Measurements from ENCODE around the gene GPD1. TPM values are rescaled to one million over a fixed set of nuclear protein-coding genes. Genes with fewer than 3 reads are reported as not detected.
A peak's percentile ranks its signal among the peaks of the same experiment; 100 is the strongest.
"Not testable (repeated sequence)": the region's sequence is repeated elsewhere in the genome, so short reads cannot be mapped to it uniquely, and the experiment has no call there.

GPD1 gene
- total and polyA plus RNA-seq, 2 experiments from 2014 or later, result 2.5 to 3.4 TPM

DNA sequence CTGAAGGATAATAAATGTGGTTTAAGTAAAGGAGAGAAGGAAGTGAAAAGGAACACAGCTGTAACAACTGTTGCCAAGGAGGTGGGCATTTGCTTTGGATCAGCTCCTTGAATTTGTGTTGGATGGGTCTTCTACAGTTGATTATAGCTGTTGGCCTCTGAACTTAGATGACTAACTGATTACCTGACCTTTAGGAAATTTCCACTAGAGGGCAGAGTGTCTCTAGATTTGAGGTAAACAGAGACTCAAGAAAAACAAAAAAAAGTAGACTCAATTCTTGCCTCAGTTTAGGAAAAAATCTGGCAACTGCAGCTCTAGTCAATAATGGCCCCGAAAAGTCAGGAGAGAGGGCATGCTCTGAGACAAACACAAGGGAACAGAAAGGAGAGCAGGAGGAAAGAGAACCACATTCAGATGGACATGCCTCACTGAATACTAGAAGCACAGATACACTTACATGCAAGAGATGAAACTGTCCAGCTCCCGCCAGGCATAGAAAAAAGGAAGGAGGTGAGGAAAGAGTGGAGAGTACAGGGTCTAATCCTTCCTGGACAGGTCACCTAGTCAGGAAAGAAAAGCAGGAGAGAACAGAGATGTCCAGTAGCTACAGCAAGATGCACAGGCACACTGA, 28.8 kb downstream of the GPD1 start:
- peak; percentile 61 for TF ChIP-seq CTCF (IDR thresholded peaks at IDR 0.05; ENCODE audit: low read depth, low read length)
- H3K36me3 ChIP-seq, result peaks cover 47% of the 10 kb centered on the region
- peak; percentile 28 to 71 for DNase-seq (ENCODE audit: low read depth in 1 of 2, low spot score in 1 of 2)
- peaks cover 2% of the 10 kb centered on the region for H3K4me1 ChIP-seq (ENCODE audit: low read depth)
- H3K27me3 ChIP-seq, result no peaks in the 10 kb centered on the region
- H3K4me3 ChIP-seq, result no peak overlapping the region
- no peak overlapping the region for H3K27ac ChIP-seq
- no peaks in the 10 kb centered on the region for H3K9me3 ChIP-seq (ENCODE audit: low read depth)

GRCh38 chr12:50142993-50143392, 39.2 kb downstream of the GPD1 start:
- H3K4me3 ChIP-seq, result no peak overlapping the region
- no peaks in the 10 kb centered on the region for H3K27me3 ChIP-seq
- no peak for TF ChIP-seq CTCF (IDR thresholded peaks at IDR 0.05; ENCODE audit: low read depth, low read length)
- peaks cover 14% of the 10 kb centered on the region for H3K36me3 ChIP-seq
- H3K9me3 ChIP-seq (ENCODE audit: low read depth), result no peaks in the 10 kb centered on the region
- no peak for DNase-seq (ENCODE audit: low read depth in 1 of 2, low spot score in 1 of 2)
- H3K27ac ChIP-seq, result peak overlapping the region; percentile 73
- H3K4me1 ChIP-seq (ENCODE audit: low read depth), result peaks cover 14% of the 10 kb centered on the region

- peaks cover 14% of the 10 kb centered on the region for H3K4me1 ChIP-seq (ENCODE audit: low read depth)
These were observed 41.6 kb downstream of the GPD1 start for GRCh38 chr12:50145439-50145838.

DNA sequence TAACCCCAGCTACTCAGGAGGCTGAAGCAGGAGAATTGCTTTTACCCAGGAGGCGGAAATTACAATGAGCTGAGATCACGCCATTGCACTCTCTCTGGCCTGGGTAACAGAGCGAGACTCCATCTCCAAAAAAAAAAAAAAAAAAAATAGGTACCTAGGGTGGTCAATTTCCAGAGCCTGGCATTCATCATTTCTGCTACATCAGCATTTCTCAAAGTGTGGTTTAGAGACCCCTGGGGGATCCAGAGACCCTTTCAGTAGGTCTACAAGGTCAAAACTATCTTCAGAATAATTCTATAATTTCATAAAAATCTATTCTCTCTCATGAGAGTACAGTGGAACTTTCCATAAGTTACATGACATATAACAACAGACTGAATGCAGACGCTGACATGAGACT, 43.5 kb downstream of the GPD1 start:
- TF ChIP-seq CTCF (IDR thresholded peaks at IDR 0.05; ENCODE audit: low read depth, low read length), result no peak
- no peak overlapping the region for H3K4me3 ChIP-seq
- H3K9me3 ChIP-seq (ENCODE audit: low read depth), result no peaks in the 10 kb centered on the region
- no peaks in the 10 kb centered on the region for H3K27me3 ChIP-seq
- no peaks in the 10 kb centered on the region for H3K36me3 ChIP-seq
- no peak overlapping the region for H3K27ac ChIP-seq
- no peak for DNase-seq (ENCODE audit: low read depth in 1 of 2, low spot score in 1 of 2)
- peaks cover 14% of the 10 kb centered on the region for H3K4me1 ChIP-seq (ENCODE audit: low read depth)

More at GRCh38 chr12:50145439-50145838, 41.6 kb downstream of the GPD1 start:
- Histone ChIP-seq H3K9me3 (ENCODE audit: low read depth) (no peaks in the 10 kb centered on the region), H3K27ac (peak overlapping the region; percentile 43), H3K4me3 (no peak overlapping the region), H3K27me3 (no peaks in the 10 kb centered on the region), H3K36me3 (no peaks in the 10 kb centered on the region)
- TF ChIP-seq CTCF (IDR thresholded peaks at IDR 0.05; ENCODE audit: low read depth, low read length), result no peak
- DNase-seq (ENCODE audit: low read depth in 1 of 2, low spot score in 1 of 2), result no peak

DNA sequence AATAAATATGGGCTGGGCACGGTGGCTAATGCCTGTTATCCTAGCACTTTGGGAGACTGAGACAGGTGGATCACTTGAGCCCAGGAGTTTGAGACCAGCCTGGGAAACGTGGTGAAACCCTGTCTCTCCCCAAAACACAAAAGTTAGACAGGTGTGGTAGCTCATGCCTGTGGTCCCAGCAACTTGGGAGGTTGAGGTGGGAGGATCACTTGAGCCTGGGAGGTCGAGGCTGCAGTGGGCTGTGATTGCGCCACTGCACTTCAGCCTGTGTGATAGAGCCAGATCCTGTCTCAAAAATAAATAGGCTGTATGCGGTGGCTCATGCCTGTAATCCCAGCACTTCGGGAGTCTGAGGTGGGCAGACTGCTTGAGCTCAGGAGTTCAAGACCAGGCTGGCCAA, 44.2 kb downstream of the GPD1 start:
- not testable (repeated sequence) for H3K27ac ChIP-seq; H3K4me3 ChIP-seq; DNase-seq (ENCODE audit: low read depth in 1 of 2, low spot score in 1 of 2); H3K9me3 ChIP-seq (ENCODE audit: low read depth); H3K36me3 ChIP-seq; H3K27me3 ChIP-seq; H3K4me1 ChIP-seq (ENCODE audit: low read depth)

GRCh38 chr12:50149311-50149710, 45.5 kb downstream of the GPD1 start:
- no peak for DNase-seq (ENCODE audit: low read depth in 1 of 2, low spot score in 1 of 2)
- Histone ChIP-seq H3K9me3 (ENCODE audit: low read depth) (no peaks in the 10 kb centered on the region), H3K27ac (peak overlapping the region; percentile 34), H3K4me3 (no peak overlapping the region), H3K27me3 (no peaks in the 10 kb centered on the region), H3K4me1 (ENCODE audit: low read depth) (no peaks in the 10 kb centered on the region), H3K36me3 (no peaks in the 10 kb centered on the region)
- TF ChIP-seq CTCF (IDR thresholded peaks at IDR 0.05; ENCODE audit: low read depth, low read length), result no peak
